Measurements from ENCODE around the gene DCXR. TPM values are rescaled to one million over a fixed set of nuclear protein-coding genes. Genes with fewer than 3 reads are reported as not detected.

The DCXR gene
- total RNA-seq, 2 donors from 2014 or later, result 235 to 744 TPM

- H3K27ac ChIP-seq, result no peak overlapping the region
- H3K4me1 ChIP-seq (replicated peaks), result no peaks in the 10 kb centered on the region
- no peaks in the 10 kb centered on the region for H3K36me3 ChIP-seq
- no peaks in the 10 kb centered on the region for H3K27me3 ChIP-seq (replicated peaks; ENCODE audit: insufficient read depth)
- no peaks in the 10 kb centered on the region for H3K9me3 ChIP-seq
- no peak overlapping the region for H3K4me3 ChIP-seq
- TF ChIP-seq CTCF (IDR thresholded peaks at IDR 0.05) (no peak), POLR2A (IDR thresholded peaks at IDR 0.05) (no peak), POLR2AphosphoS5 (IDR thresholded peaks at IDR 0.05) (no peak)
- DNase-seq (ENCODE audit: low spot score), result no peak
- intact Hi-C loops (cut with DNase I), result no loop called here
Measured at GRCh38 chr17:82070611-82071010, 33.1 kb upstream of the DCXR start.

- no peaks in the 10 kb centered on the region for H3K27me3 ChIP-seq (replicated peaks; ENCODE audit: insufficient read depth)
- no peak for TF ChIP-seq POLR2A (IDR thresholded peaks at IDR 0.05)
- TF ChIP-seq CTCF (IDR thresholded peaks at IDR 0.05), result peak in 2 of 4 experiments; percentile 7 to 24
- TF ChIP-seq POLR2AphosphoS5 (IDR thresholded peaks at IDR 0.05), result peak; percentile 64
- peak within 1 kb of the TSS; percentile 83 to 85 for H3K27ac ChIP-seq
- H3K4me3 ChIP-seq, result peak within 1 kb of the TSS; percentile 59 to 72
- peaks cover 19% of the 10 kb centered on the region for H3K4me1 ChIP-seq (replicated peaks)
- intact Hi-C loops (cut with DNase I), result no loop called here
- no peaks in the 10 kb centered on the region for H3K9me3 ChIP-seq
- no peaks in the 10 kb centered on the region for H3K36me3 ChIP-seq
- no peak for DNase-seq (ENCODE audit: low spot score)
- 19% methylated on average over 57 of the region's 88 CpGs for WGBS
Measured at GRCh38 chr17:82065638-82066303, 28.3 kb upstream of the DCXR start, which contains the start of gene DUS1L. Gene DUS1L, minus strand, starts transcription at chr17:82065804. Its CDS starts 745 bp downstream, at chr17:82065059.

GRCh38 chr17:82065193-82065637 is 27.7 kb upstream of the DCXR start:
- no peak for TF ChIP-seq POLR2AphosphoS5 (IDR thresholded peaks at IDR 0.05)
- TF ChIP-seq POLR2A (IDR thresholded peaks at IDR 0.05), result no peak
- no peak for TF ChIP-seq CTCF (IDR thresholded peaks at IDR 0.05)
- Histone ChIP-seq H3K9me3 (no peaks in the 10 kb centered on the region), H3K27ac (peak overlapping the region; percentile 80 to 85), H3K4me3 (peak overlapping the region; percentile 59 to 72), H3K4me1 (replicated peaks) (peaks cover 20% of the 10 kb centered on the region), H3K36me3 (peaks cover 0 to 3% of the 10 kb centered on the region in 2 donors), H3K27me3 (replicated peaks; ENCODE audit: insufficient read depth) (no peaks in the 10 kb centered on the region)
- WGBS, result 1% methylated on average over 17 of the region's 47 CpGs
- no peak for DNase-seq (ENCODE audit: low spot score)
- intact Hi-C loops (cut with DNase I), result no loop called here

GRCh38 chr17:82064433-82065192 is 27.1 kb upstream of the DCXR start:
- Histone ChIP-seq H3K9me3 (no peaks in the 10 kb centered on the region), H3K36me3 (peaks cover 0 to 5% of the 10 kb centered on the region in 2 donors), H3K4me1 (replicated peaks) (peaks cover 20% of the 10 kb centered on the region), H3K4me3 (peak overlapping the region; percentile 59 to 72), H3K27me3 (replicated peaks; ENCODE audit: insufficient read depth) (no peaks in the 10 kb centered on the region), H3K27ac (peak overlapping the region; percentile 80 to 85)
- no peak for DNase-seq (ENCODE audit: low spot score)
- 16% methylated on average over 22 of the region's 36 CpGs for WGBS
- intact Hi-C loops (cut with DNase I), result no loop called here
- TF ChIP-seq CTCF (IDR thresholded peaks at IDR 0.05), result no peak
- TF ChIP-seq POLR2AphosphoS5 (IDR thresholded peaks at IDR 0.05), result no peak
- TF ChIP-seq POLR2A (IDR thresholded peaks at IDR 0.05), result no peak
